WERI-Rb-1 (cell line): Measurements from ENCODE around the gene TSR2.

ENCODE experiments used
- DNase-seq: peaks from one replicate; pipeline ENCODE4 v3.0.0-alpha.2; 2020
- H3K27ac ChIP-seq: fragments of 250-450 bp; sonication (Bioruptor Pico); 2 replicates; pipeline ENCODE4 v1.5.1; 2020; ENCODE audit warnings: mild to moderate bottlenecking, moderate library complexity
- H3K27me3 ChIP-seq: fragments of 250-450 bp; sonication (Bioruptor Pico); 2 replicates; pipeline ENCODE4 v1.5.1; 2021; ENCODE audit warnings: mild to moderate bottlenecking, low read depth, moderate library complexity; ENCODE audit not compliant: insufficient read depth, severe bottlenecking
- H3K36me3 ChIP-seq: fragments of 250-450 bp; sonication (Bioruptor Pico); 2 replicates; pipeline ENCODE4 v1.5.1; 2020; ENCODE audit warnings: mild to moderate bottlenecking, moderate library complexity
- H3K4me3 ChIP-seq: 2 replicates; pipeline ENCODE4 v1.5.1; 2011; ENCODE audit warnings: low read depth, mild to moderate bottlenecking, control low read depth, low read length
- H3K9me3 ChIP-seq: fragments of 250-450 bp; sonication (Bioruptor Pico); 2 replicates; pipeline ENCODE4 v1.5.1; 2021; ENCODE audit warnings: mild to moderate bottlenecking, moderate library complexity; ENCODE audit not compliant: severe bottlenecking
- CTCF ChIP-seq: IDR thresholded peaks from 2 replicates; pipeline ENCODE4 v1.5.1; 2011; ENCODE audit warnings: low read depth, mild to moderate bottlenecking, control low read depth, inconsistent platforms, low read length

The TSR2 gene

GRCh38 chrX:54427837-54428424 is 12.3 kb upstream of the TSR2 start:
- peak overlapping the region; percentile 77 for H3K27ac ChIP-seq
- peak; percentile 46 for DNase-seq
- no peak for TF ChIP-seq CTCF
- no peak overlapping the region for H3K4me3 ChIP-seq
- H3K9me3 ChIP-seq, result no peaks in the 10 kb centered on the region
- H3K36me3 ChIP-seq, result no peaks in the 10 kb centered on the region
- H3K27me3 ChIP-seq, result no peaks in the 10 kb centered on the region

GRCh38 chrX:54430519-54430918 is 9.7 kb upstream of the TSR2 start:
- no peaks in the 10 kb centered on the region for H3K9me3 ChIP-seq
- no peak for DNase-seq
- TF ChIP-seq CTCF, result no peak

GRCh38 chrX:54435121-54435520 is 5.1 kb upstream of the TSR2 start:
- Histone ChIP-seq H3K9me3 (no peaks in the 10 kb centered on the region), H3K27ac (no peak overlapping the region), H3K36me3 (no peaks in the 10 kb centered on the region), H3K27me3 (no peaks in the 10 kb centered on the region), H3K4me3 (no peak overlapping the region)
- no peak for TF ChIP-seq CTCF
- no peak for DNase-seq

More at GRCh38 chrX:54430519-54430918, 9.7 kb upstream of the TSR2 start:
- Histone ChIP-seq H3K27ac (no peak overlapping the region), H3K4me3 (no peak overlapping the region), H3K36me3 (no peaks in the 10 kb centered on the region), H3K27me3 (no peaks in the 10 kb centered on the region)

- peaks cover 4% of the 10 kb centered on the region; the same call in 1 of the 2 replicates for H3K36me3 ChIP-seq
- DNase-seq, result no peak
- H3K27ac ChIP-seq, result no peak overlapping the region
- H3K27me3 ChIP-seq, result peaks cover 5% of the 10 kb centered on the region
- TF ChIP-seq CTCF, result no peak
- no peak overlapping the region for H3K4me3 ChIP-seq
- H3K9me3 ChIP-seq, result no peaks in the 10 kb centered on the region
Measured at GRCh38 chrX:54442790-54443189, 2.6 kb downstream of the TSR2 start.

- H3K36me3 ChIP-seq, result peaks cover 4% of the 10 kb centered on the region; the same call in 1 of the 2 replicates
- H3K27ac ChIP-seq, result no peak overlapping the region
- H3K9me3 ChIP-seq, result no peaks in the 10 kb centered on the region
- no peak for DNase-seq
- no peak overlapping the region for H3K4me3 ChIP-seq
- H3K27me3 ChIP-seq, result peaks cover 5% of the 10 kb centered on the region
- no peak for TF ChIP-seq CTCF
Measured at GRCh38 chrX:54444752-54445151, 4.5 kb downstream of the TSR2 start.

GRCh38 chrX:54446084-54446483 is 5.9 kb downstream of the TSR2 start:
- DNase-seq, result no peak
- H3K27me3 ChIP-seq, result peaks cover 5% of the 10 kb centered on the region
- no peak for TF ChIP-seq CTCF
- no peaks in the 10 kb centered on the region for H3K9me3 ChIP-seq
- H3K27ac ChIP-seq, result no peak overlapping the region
- H3K36me3 ChIP-seq, result peaks cover 7% of the 10 kb centered on the region; the same call in 1 of the 2 replicates
- no peak overlapping the region for H3K4me3 ChIP-seq
